NCI-H345 treated with DMSO at 0.1 percent for 48 hours (cell line): ENCODE measurements around the gene CFL2.
A peak's percentile ranks its signal among the peaks of the same experiment; 100 is the strongest.
"Not testable (repeated sequence)": the region's sequence is repeated elsewhere in the genome, so short reads cannot be mapped to it uniquely, and the experiment has no call there.

Source experiments
- DNase-seq: peaks from one replicate; lab custom pipeline; 2025; ENCODE audit not compliant: unreplicated experiment; lab: John Stamatoyannopoulos, UW

CFL2 gene

GRCh38 chr14:34711796-34712712 is 2.3 kb downstream of the CFL2 start:
- DNase-seq: no peak

DNA sequence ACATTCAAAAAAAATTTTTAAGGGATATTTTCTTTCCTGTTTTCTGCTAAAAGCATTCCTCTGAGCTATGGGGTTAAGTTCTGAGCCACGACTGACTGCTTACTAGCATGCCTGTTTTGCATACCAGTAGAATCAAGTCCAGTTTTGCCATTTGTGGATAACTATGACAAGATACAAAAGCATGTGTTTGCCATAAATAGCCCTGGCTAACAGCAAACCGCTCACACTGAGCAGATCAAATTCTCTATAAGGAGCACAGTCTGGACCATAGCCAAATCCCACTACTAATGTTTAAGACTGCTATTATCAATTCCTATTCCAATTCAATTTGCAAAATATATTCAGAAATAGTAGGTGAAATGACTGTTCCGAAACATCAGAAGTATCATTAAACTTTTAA is 3.2 kb downstream of the CFL2 start:
- peak; percentile 35 for DNase-seq

GRCh38 chr14:34710744-34711143 is 3.6 kb downstream of the CFL2 start:
- no peak for DNase-seq

GRCh38 chr14:34710006-34710405 is 4.4 kb downstream of the CFL2 start:
- no peak for DNase-seq

GRCh38 chr14:34707722-34708121 is 6.7 kb downstream of the CFL2 start:
- no peak for DNase-seq

DNA sequence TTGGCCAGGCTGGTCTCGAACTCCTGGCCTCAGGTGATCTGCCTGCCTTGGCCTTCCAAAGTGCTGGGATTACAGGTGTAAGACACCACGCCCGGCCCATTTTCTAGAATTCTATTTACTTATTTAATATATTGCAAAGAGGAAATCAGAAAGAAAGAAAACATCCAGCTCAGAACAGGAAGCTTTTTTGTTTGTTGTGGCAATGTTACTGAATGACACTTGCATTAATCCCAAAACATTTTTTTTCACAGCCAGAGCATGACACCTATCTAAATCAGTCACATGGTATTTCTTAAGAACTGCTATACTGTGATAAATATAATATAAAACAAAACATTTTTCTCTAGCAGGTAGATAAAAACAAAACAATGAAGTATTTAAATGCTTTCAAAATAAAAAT is 12.6 kb downstream of the CFL2 start:
- no peak for DNase-seq

GRCh38 chr14:34700622-34701130 is 13.7 kb downstream of the CFL2 start:
- no peak for DNase-seq

DNA sequence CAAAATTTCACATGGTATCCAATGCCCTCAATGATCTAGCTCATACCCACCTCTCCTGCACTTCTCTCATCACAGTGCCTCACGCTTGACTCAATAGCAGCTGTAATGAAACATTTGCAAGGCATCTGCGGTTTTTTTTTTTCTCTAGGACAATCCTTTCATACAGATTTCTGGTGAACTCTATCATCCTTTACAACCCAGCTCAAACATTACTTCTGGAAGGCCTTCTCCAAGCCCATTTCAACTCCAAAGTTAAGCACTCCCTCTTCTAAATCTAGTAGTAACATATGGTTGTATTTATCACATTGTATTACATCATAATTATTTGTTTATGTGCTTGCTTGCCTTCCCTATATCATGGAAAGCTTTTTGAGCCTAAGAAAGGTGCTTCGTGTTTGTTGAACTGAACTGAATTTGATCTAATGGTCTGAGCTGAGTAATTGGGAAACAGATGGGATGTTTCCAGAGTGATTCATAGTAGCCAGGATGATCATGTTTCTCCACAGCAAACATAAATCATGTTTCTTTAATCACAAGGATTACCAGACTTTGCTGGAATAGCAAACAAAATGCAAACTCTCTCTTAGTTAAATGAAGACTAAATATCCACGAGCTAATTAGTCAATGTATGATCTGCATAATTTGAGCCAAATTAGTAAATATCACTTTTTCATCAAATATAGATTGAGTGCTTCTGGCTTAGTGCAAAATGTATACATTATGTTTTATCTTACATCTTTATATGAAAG is 14.3 kb downstream of the CFL2 start:
- no peak for DNase-seq

GRCh38 chr14:34694216-34694615 is 20.2 kb downstream of the CFL2 start:
- not testable (repeated sequence) for DNase-seq

DNA sequence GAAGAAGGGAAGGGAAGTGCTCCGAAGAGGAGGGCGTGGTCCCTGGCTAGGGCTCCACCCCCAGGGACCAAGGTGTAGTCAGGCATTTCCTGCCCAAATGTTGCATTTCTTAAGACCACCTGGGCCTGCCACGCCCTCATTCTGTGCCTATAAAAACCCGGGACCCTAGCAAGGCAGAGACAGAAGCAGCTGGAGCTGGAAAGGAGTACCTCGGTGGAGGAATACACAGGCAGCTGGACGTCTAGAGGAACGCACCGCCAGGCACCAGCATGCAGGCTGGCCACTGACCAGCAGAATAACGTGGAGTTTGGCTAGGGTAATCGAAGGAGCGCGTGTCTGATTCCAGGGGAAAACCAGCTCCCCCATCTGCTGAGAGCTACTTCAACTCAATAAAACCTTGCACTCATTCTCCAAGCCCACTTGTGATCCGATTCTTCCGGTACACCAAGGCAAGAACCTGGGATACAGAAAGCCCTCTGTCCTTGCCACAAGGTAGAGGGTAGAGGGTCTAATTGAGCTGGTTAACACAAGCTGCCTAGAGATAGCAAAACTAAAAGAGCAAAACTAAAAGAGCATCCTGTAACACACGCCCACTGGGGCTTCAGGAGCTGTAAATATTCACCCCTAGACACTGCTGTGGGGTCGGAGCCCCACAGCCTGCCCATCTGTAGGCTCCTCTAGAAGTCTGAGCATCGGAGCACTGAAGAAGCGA is 21.0 kb downstream of the CFL2 start:
- DNase-seq: no peak

DNA sequence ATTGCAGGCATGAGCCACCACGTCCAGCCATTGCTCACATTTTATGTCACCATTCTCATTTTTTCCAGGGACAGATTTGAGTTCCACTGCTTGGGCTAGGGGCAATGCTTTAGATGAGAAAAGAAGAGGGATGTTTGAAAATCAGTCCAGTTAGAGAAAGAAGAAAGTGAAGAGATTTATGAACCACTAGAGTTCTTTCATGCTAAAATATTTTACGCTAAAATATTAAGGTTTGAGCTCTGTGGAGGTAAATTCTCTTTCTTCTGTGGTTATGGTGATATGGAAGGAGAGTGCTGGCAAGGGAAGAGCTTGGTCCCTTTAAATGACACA is 21.5 kb downstream of the CFL2 start:
- DNase-seq: no peak

DNA sequence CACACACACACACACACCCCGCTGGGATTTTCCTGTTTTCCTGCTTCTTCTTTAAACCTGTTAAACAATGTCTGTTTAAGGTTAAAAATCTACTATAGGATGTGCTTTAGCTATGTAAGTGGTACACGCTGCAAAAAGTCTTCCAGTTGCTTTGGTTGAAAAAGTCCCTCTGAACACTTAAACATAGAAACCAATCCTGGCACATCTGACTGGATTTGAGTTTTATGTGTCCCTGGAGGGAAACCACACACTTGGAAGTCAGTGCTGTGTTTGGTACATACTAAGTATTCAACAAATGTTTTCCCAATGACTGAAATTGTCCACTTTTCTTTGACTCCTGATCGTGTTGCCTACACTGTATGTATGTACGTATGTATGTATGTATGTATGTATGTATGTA is 22.0 kb downstream of the CFL2 start:
- no peak for DNase-seq

DNA sequence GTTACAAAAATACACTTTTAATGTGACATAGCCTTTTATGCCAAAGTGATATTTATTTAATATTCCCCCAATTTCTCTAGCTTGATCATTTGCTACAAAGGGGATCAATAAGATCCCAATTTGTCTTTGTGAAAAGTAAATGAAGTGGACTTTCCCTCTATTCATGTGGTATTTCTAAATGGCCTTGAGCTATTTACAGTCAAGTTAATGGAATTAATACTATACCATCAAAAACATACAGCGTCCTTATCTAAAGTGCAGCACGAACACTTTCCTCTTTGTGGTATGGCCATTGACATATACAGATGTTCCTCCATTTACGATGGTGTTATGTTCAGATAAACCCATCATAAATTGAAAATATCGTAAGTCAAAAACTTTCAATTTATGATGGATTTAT is 23.2 kb downstream of the CFL2 start:
- no peak for DNase-seq

- DNase-seq: no peak
Measured at GRCh38 chr14:34688470-34689206, 25.8 kb downstream of the CFL2 start.

- DNase-seq: no peak
Measured at GRCh38 chr14:34685819-34686428, 28.5 kb downstream of the CFL2 start.

DNA sequence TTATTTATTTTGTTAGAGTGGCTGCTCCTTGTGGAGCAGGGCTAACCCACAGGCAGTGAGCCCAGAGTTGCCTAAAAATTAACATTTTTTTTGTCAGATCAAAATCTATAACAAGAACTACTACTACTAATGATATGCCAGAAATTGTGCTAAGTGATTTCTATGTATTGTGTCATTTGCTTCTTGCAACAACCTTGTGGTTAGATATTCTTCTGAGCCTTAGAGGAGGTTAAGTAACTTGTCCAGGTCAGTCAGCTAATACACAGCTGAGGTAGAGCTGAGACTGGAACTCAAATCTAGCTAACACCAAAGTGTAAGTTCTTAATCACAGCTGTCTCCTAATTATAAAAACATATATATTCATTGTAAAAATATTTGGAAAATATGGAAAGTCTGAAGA is 29.8 kb downstream of the CFL2 start:
- DNase-seq: no peak

DNA sequence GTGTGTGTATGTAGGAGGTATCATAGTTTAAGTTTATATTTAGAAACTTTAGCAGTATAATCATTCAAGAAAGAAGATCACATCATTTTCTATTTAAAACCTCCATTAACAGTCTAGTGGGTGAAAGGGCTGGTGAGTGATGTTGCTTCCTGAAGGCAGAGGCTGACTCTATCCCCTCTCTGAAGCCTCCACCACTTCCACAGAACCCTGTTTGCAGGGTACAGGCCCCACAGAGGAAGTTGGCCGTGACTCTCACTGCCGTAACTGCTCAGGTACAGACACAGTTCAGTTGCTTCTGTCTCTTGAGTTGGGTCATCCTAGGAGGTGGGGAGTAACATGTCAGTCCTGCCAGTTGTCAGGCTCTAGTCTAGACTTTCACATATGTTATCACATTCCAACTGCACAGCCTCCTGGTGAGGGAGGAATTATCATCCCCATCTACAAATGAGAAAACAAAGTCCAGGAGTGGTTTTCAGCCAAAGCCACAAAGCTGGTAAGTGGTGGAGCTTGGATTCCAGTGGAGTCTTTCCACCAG is 31.5 kb downstream of the CFL2 start:
- no peak for DNase-seq

- DNase-seq: no peak
Measured at GRCh38 chr14:34680806-34681479, 33.5 kb downstream of the CFL2 start.

GRCh38 chr14:34678735-34679134 is 35.7 kb downstream of the CFL2 start:
- no peak for DNase-seq

GRCh38 chr14:34678306-34678705 is 36.1 kb downstream of the CFL2 start:
- DNase-seq: no peak
